Smooth muscle cell (in vitro differentiated cells): ENCODE data around the gene PPP1R12B. TPM values are rescaled to one million over a fixed set of nuclear protein-coding genes. Genes with fewer than 3 reads are reported as not detected.
"Not testable (repeated sequence)": the region's sequence is repeated elsewhere in the genome, so short reads cannot be mapped to it uniquely, and the experiment has no call there.

Experiments used
- DNase-seq: peaks from one replicate; lab custom pipeline; 2025; ENCODE audit not compliant: unreplicated experiment; lab: John Stamatoyannopoulos, UW
- H2AFZ ChIP-seq: fragments of 200-600 bp; sonication (generic); 2 replicates; pipeline ENCODE4 v1.6.0; 2016; ENCODE audit warnings: antibody characterized with exemption, low read depth, mild to moderate bottlenecking
- H3F3A ChIP-seq: fragments of 200-600 bp; sonication (generic); 2 replicates; pipeline ENCODE4 v1.6.0; 2017; ENCODE audit warnings: antibody characterized with exemption, low read depth
- H3K27ac ChIP-seq: fragments of 200-600 bp; sonication (generic); 2 replicates; pipeline ENCODE4 v1.5.1; 2016; ENCODE audit warnings: low read depth, mild to moderate bottlenecking
- H3K27me3 ChIP-seq: fragments of 200-600 bp; sonication (generic); 2 replicates; pipeline ENCODE4 v1.6.1; 2016; ENCODE audit warnings: low read depth, mild to moderate bottlenecking
- H3K36me3 ChIP-seq: fragments of 200-600 bp; sonication (generic); 2 replicates; pipeline ENCODE4 v1.5.1; 2016; ENCODE audit warnings: low read depth
- H3K4me1 ChIP-seq: fragments of 200-600 bp; sonication (generic); 2 replicates; pipeline ENCODE4 v1.5.1; 2016; ENCODE audit warnings: low read depth
- H3K4me2 ChIP-seq: fragments of 200-600 bp; sonication (generic); 2 replicates; pipeline ENCODE4 v1.6.0; 2016; ENCODE audit warnings: mild to moderate bottlenecking
- H3K4me3 ChIP-seq: fragments of 200-600 bp; sonication (generic); 2 replicates; pipeline ENCODE4 v1.5.1; 2016; ENCODE audit warnings: mild to moderate bottlenecking
- H3K79me2 ChIP-seq: fragments of 200-600 bp; sonication (generic); 2 replicates; pipeline ENCODE4 v1.6.0; 2016; ENCODE audit warnings: low read depth, mild to moderate bottlenecking
- H3K9ac ChIP-seq: fragments of 200-600 bp; sonication (generic); 2 replicates; pipeline ENCODE4 v1.6.0; 2016; ENCODE audit warnings: low read depth
- H3K9me3 ChIP-seq: fragments of 200-600 bp; sonication (generic); replicated peaks from 2 replicates; pipeline ENCODE4 v1.5.1; 2016; ENCODE audit warnings: low read depth
- H4K20me1 ChIP-seq: fragments of 200-600 bp; sonication (generic); 2 replicates; pipeline ENCODE4 v1.6.0; 2016; ENCODE audit warnings: low read depth
- WGBS: methylation state at CpG from one replicate; pipeline ENCODE4 v1.1.7; 2016; ENCODE audit warnings: low lambda C conversion rate; 5-methylcytosine and 5-hydroxymethylcytosine counted together
- polyA plus RNA-seq: library from polyadenylated mRNA; unstranded; fragments of >200 nt; fragmentation: Nextera tagmentation; extraction: Ambion mirVana; gene quantifications from 2 replicates; pipeline ENCODE4 v1.2.1, GENCODE V29; 2016
- total RNA-seq: library from RNA; depleted of rRNA; stranded (reverse); fragments of >200 nt; gene quantifications from 2 replicates; pipeline ENCODE4 v1.2.3, GENCODE V29; 2014
- TF ChIP-seq, protein P1 (sequence below): fragments of 200-600 bp; sonication (generic); IDR thresholded peaks from 2 replicates; pipeline ENCODE4 v1.5.1; 2017; ENCODE audit warnings: borderline replicate concordance, mild to moderate bottlenecking, antibody characterized with exemption; ENCODE audit not compliant: insufficient read depth, poor library complexity, severe bottlenecking

The PPP1R12B gene
- total and polyA plus RNA-seq, 2 experiments from 2014 or later = 2.8 to 6.7 TPM

DNA sequence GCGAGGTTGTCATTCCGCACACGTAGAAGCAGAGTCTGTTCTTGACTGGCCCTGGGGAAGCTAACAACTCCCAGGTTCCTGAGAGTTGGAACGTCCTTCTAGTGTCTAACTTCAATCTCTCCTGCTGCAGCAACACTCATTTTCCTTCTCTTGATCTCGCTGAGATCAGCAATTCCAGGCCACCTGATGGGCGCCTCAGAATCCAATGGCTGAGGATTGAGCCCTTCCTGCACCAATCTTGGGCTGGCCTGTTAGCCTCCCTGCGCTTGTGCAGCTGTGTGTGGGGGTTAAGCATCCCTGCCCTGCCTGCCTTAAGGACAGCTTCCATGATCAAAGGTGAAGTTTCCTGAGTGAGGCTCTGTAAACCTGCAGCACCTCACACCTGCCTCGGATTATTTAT is 273.9 kb downstream of the PPP1R12B start:
- no peak overlapping the region for H3K4me2 ChIP-seq
- TF ChIP-seq, protein P1, sequence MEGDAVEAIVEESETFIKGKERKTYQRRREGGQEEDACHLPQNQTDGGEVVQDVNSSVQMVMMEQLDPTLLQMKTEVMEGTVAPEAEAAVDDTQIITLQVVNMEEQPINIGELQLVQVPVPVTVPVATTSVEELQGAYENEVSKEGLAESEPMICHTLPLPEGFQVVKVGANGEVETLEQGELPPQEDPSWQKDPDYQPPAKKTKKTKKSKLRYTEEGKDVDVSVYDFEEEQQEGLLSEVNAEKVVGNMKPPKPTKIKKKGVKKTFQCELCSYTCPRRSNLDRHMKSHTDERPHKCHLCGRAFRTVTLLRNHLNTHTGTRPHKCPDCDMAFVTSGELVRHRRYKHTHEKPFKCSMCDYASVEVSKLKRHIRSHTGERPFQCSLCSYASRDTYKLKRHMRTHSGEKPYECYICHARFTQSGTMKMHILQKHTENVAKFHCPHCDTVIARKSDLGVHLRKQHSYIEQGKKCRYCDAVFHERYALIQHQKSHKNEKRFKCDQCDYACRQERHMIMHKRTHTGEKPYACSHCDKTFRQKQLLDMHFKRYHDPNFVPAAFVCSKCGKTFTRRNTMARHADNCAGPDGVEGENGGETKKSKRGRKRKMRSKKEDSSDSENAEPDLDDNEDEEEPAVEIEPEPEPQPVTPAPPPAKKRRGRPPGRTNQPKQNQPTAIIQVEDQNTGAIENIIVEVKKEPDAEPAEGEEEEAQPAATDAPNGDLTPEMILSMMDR = no peak
- no peak for DNase-seq
- peaks cover 16% of the 10 kb centered on the region for H3K4me1 ChIP-seq
- no peak overlapping the region for H3K9ac ChIP-seq
- no peak overlapping the region for H3K27ac ChIP-seq
- H3K36me3 ChIP-seq = no peaks in the 10 kb centered on the region
- no peaks in the 10 kb centered on the region for H4K20me1 ChIP-seq
- H3K4me3 ChIP-seq = no peak overlapping the region
- H3F3A ChIP-seq = peaks cover 3% of the 10 kb centered on the region
- no peaks in the 10 kb centered on the region for H3K9me3 ChIP-seq
- H3K27me3 ChIP-seq = no peaks in the 10 kb centered on the region
- H3K79me2 ChIP-seq = no peaks in the 10 kb centered on the region
- H2AFZ ChIP-seq = no peak overlapping the region
- WGBS = 95% methylated on average over 8 of the region's 8 CpGs

- WGBS = 31% methylated on average over 7 of the region's 7 CpGs
- Histone ChIP-seq H3K4me1 (peaks cover 16% of the 10 kb centered on the region), H3K9ac (peak overlapping the region; percentile 12), H3K4me2 (peak overlapping the region; percentile 74), H3K9me3 (no peaks in the 10 kb centered on the region), H3K27ac (no peak overlapping the region), H3K79me2 (no peaks in the 10 kb centered on the region), H2AFZ (no peak overlapping the region), H3K36me3 (no peaks in the 10 kb centered on the region), H3K4me3 (no peak overlapping the region), H4K20me1 (no peaks in the 10 kb centered on the region), H3F3A (peaks cover 3% of the 10 kb centered on the region), H3K27me3 (no peaks in the 10 kb centered on the region)
- TF ChIP-seq, protein P1 = no peak
- no peak for DNase-seq
Observed at GRCh38 chr1:202623075-202623474, 274.6 kb downstream of the PPP1R12B start.

DNA sequence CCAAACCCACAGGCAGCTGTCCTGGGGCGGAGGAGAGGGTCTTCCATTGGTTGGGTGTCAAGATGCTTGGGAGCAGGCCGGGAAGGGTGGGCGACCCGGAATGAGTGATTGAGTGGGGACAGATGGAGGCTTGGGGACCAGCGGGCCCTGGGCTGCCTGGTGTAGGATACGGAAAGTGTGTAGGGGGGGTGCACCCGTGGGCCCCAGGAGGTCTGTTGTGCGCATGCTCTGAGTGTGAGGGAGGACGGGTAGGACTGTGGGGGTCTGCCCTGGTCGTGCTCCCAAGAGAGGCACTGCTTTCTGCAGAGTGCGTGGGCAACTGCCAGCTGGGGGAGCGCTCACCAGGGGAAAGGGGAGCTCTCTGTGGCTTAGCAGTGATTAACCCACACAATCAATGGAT is 275.0 kb downstream of the PPP1R12B start:
- not testable (repeated sequence) for H3K4me3 ChIP-seq, H4K20me1 ChIP-seq, H3F3A ChIP-seq, H3K27me3 ChIP-seq, H3K27ac ChIP-seq, DNase-seq, H3K36me3 ChIP-seq, H3K79me2 ChIP-seq, H2AFZ ChIP-seq, H3K9me3 ChIP-seq
- H3K4me2 ChIP-seq = peak overlapping the region; percentile 74
- peak overlapping the region; percentile 12 for H3K9ac ChIP-seq
- WGBS = 74% methylated on average over 12 of the region's 12 CpGs
- peaks cover 16% of the 10 kb centered on the region for H3K4me1 ChIP-seq

DNA sequence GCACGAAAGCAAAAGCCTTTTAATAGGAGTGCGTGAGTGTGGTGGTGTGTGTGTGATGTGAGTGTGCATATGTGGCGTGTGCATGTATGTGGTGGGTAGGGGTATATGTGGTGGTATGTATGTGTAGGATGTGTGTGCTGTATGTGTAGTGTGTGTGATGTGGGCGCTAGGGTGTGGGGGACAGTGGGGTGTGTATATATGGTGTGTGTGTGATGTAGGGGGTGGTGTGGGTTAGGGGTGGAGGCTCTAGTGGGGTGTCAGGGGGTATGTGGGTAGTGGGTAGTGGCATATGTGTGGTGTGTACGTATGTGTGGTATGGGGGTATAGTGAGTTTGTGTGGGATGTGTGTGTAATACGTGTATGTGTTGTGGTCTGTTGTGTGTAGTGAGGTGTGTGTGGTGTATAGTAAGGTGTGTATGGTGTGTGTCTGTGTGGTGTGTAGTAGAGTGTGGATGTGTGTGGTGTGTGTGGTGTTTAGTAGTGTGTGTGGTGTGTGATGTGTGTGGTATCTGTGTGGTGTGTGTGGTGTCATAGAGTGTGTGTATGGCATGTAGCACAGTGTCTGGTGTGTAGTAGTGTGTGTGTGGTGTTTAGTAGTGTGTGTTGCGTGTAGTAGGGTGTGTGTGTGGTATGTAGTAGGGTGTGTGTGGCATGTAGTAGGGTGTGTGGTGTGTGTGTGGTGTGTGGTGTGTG is 275.7 kb downstream of the PPP1R12B start:
- H3K27me3 ChIP-seq = peaks cover 5% of the 10 kb centered on the region
- no peak for DNase-seq
- H3K36me3 ChIP-seq = no peaks in the 10 kb centered on the region
- no peaks in the 10 kb centered on the region for H3F3A ChIP-seq
- H3K4me2 ChIP-seq = no peak overlapping the region
- WGBS = 88% methylated on average over 7 of the region's 7 CpGs
- H3K4me1 ChIP-seq = peaks cover 11% of the 10 kb centered on the region
- no peaks in the 10 kb centered on the region for H3K79me2 ChIP-seq
- H2AFZ ChIP-seq = no peak overlapping the region
- H4K20me1 ChIP-seq = no peaks in the 10 kb centered on the region
- H3K9ac ChIP-seq = no peak overlapping the region
- TF ChIP-seq, protein P1 = no peak
- no peaks in the 10 kb centered on the region for H3K9me3 ChIP-seq
- H3K27ac ChIP-seq = no peak overlapping the region
- no peak overlapping the region for H3K4me3 ChIP-seq
